ENCODE data around the gene NTM.

DNA sequence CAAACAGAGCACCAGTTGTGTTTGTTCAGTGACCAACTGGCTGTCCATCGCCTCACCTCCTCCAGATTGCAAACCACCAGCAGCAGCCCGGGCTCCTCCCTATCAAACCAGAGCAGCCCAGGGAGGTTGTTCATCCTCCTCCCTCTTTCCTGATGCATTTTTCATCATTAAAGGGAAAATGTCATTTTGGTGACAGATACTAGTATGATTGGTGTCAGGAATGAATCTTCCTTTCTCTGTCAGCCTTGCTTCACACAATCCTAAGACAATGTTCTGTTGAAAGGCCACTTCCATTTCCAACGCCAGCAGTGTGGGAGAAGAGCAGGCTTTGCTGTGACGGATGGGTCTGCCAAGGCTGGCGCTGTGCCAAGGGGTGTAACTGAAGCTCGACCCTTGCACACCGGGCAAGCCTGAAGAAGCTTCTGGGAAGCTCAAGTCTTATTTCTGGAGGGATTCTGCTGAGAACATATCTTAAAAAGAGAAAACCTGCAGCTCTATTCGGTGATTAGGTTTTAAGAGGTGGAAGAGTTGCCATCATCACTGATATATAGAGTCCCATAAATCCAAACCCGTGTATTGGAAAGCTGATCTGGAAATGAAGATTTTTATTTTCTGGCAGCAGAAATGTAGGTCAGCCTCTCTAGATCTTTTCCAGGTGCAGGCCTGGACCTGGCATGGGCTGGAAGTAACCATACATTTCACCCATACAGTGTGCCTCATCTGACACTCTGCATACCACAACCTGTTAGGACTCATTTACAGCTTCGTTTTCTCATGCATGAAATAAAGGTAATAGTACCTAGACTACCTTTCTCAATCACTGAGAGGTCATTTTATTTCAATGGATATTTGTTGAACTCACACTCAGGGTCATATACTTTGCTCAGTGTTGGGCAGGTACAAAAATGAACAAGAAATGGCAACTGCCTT is 524.5 kb downstream of the NTM start:
- no peak for TF ChIP-seq POLR2AphosphoS5 (IDR thresholded peaks at IDR 0.05; ENCODE audit: low read depth)
- TF ChIP-seq, protein P1, sequence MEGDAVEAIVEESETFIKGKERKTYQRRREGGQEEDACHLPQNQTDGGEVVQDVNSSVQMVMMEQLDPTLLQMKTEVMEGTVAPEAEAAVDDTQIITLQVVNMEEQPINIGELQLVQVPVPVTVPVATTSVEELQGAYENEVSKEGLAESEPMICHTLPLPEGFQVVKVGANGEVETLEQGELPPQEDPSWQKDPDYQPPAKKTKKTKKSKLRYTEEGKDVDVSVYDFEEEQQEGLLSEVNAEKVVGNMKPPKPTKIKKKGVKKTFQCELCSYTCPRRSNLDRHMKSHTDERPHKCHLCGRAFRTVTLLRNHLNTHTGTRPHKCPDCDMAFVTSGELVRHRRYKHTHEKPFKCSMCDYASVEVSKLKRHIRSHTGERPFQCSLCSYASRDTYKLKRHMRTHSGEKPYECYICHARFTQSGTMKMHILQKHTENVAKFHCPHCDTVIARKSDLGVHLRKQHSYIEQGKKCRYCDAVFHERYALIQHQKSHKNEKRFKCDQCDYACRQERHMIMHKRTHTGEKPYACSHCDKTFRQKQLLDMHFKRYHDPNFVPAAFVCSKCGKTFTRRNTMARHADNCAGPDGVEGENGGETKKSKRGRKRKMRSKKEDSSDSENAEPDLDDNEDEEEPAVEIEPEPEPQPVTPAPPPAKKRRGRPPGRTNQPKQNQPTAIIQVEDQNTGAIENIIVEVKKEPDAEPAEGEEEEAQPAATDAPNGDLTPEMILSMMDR (IDR thresholded peaks at IDR 0.05; ENCODE audit: insufficient read depth, low read length): no peak
- no peak for TF ChIP-seq GABPA (IDR thresholded peaks at IDR 0.05; ENCODE audit: low read depth)
- TF ChIP-seq REST (IDR thresholded peaks at IDR 0.05; ENCODE audit: insufficient replicate concordance, low read depth): no peak
